Omental fat pad (tissue), 4 donors: Measurements from ENCODE around the gene JPH4. TPM values are rescaled to one million over a fixed set of nuclear protein-coding genes. Genes with fewer than 3 reads are reported as not detected.
A peak's percentile ranks its signal among the peaks of the same experiment; 100 is the strongest.
"Not testable (repeated sequence)": the region's sequence is repeated elsewhere in the genome, so short reads cannot be mapped to it uniquely, and the experiment has no call there.

Experiments
- ATAC-seq: fragments of 150-250 bp; one replicate; pipeline ENCODE4 v1.9.1; 2016; ENCODE audit warnings: mild to moderate bottlenecking, moderate library complexity; ENCODE audit not compliant: low FRiP score
- DNase-seq: peaks from one replicate; pipeline ENCODE4 v3.0.0-alpha.2; 2019; ENCODE audit warnings: low spot score
- CTCF ChIP-seq, 3 donors: fragments of 450-650 bp; IDR thresholded peaks; one replicate each; pipeline ENCODE4 v1.5.1; 2016 to 2017; ENCODE audit warnings: antibody characterized with exemption in 3 of 3, mild to moderate bottlenecking in 3 of 3, moderate library complexity in 2 of 3
- total RNA-seq, 4 donors: library from RNA; depleted of rRNA; stranded (reverse); fragments of >200 nt; gene quantifications; one replicate each; pipeline ENCODE4 v1.1.0, GENCODE V29; 2016

Gene JPH4
- total RNA-seq, 4 donors from 2014 or later, result 0.56 to 1.2 (median 0.90) TPM

- peak; percentile 9 for ATAC-seq
- TF ChIP-seq CTCF (IDR thresholded peaks at IDR 0.05), result no peak
- DNase-seq, result no peak
These were observed 39.8 kb downstream of the JPH4 start for GRCh38 chr14:23538785-23539184.

- no peak for DNase-seq
- no peak for TF ChIP-seq CTCF (IDR thresholded peaks at IDR 0.05)
- ATAC-seq, result no peak
These were observed 40.4 kb downstream of the JPH4 start for GRCh38 chr14:23538050-23538718.

- ATAC-seq (peak; percentile 71), DNase-seq (no peak)
- TF ChIP-seq CTCF (IDR thresholded peaks at IDR 0.05), result no peak
These were observed 41.1 kb downstream of the JPH4 start for GRCh38 chr14:23537351-23538049.

- not testable (repeated sequence) for DNase-seq, ATAC-seq
These were observed 41.7 kb downstream of the JPH4 start for GRCh38 chr14:23536906-23537305.

GRCh38 chr14:23536494-23536893 is 42.1 kb downstream of the JPH4 start:
- TF ChIP-seq CTCF (IDR thresholded peaks at IDR 0.05), result no peak
- no peak for ATAC-seq
- no peak for DNase-seq

GRCh38 chr14:23535943-23536342 is 42.6 kb downstream of the JPH4 start:
- ATAC-seq (no peak), DNase-seq (no peak)
- TF ChIP-seq CTCF (IDR thresholded peaks at IDR 0.05), result no peak

- DNase-seq (no peak), ATAC-seq (no peak)
- TF ChIP-seq CTCF (IDR thresholded peaks at IDR 0.05), result no peak
These were observed 44.7 kb downstream of the JPH4 start for GRCh38 chr14:23533652-23534435.
